ENCODE results near the gene PLEKHA6.

Gene PLEKHA6

DNA sequence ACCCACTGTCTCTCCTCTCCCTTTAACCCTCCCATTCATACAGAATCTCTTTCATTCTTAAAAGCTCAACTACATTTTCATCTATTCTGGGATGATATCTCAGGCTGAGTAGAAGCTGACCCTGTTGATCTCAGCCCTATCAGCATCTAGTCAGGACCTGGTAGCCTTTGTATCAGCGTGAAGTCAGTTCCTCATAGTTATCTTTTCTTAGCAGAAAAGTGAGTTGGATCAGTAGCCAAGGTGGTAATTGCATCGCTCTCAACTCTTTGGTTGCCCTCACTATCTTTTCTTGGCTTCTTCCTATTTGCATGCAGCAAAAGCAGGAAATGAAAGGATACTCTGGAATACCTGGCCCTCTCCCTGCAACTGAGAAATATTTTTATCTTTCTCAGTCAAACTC, 132.4 kb downstream of the PLEKHA6 start:
- Histone ChIP-seq H2AK5ac (ENCODE audit: low read length) (no peak overlapping the region), H3K18ac (ENCODE audit: low read length) (no peak overlapping the region), H3K4me3 (ENCODE audit: low read depth, low read length) (no peak overlapping the region), H3K14ac (ENCODE audit: low read length) (no peak overlapping the region), H3K36me3 (ENCODE audit: control insufficient read depth in 1 of 2, insufficient read depth in 2 of 2, low read length in 2 of 2) (peaks cover 28 to 35% of the 10 kb centered on the region in 2 experiments), H3K27ac (ENCODE audit: low read depth, low read length) (no peak overlapping the region), H4K12ac (ENCODE audit: low read depth, low read length) (no peak overlapping the region), H4K91ac (ENCODE audit: low read depth, low read length) (no peak overlapping the region), H3K9me3 (ENCODE audit: insufficient read depth, low read depth, low read length) (no peaks in the 10 kb centered on the region), H3K4me2 (ENCODE audit: low read length) (no peak overlapping the region), H3K9ac (ENCODE audit: low read length) (no peak overlapping the region), H3K27me3 (ENCODE audit: insufficient read depth, low read length) (no peaks in the 10 kb centered on the region), H3K23ac (ENCODE audit: low read length) (no peak overlapping the region), H4K8ac (ENCODE audit: low read depth, low read length) (no peak overlapping the region), H2AFZ (ENCODE audit: insufficient read depth, low read length, poor library complexity) (no peak overlapping the region), H2BK120ac (ENCODE audit: insufficient read depth, low read length, poor library complexity) (no peak overlapping the region), H2BK5ac (ENCODE audit: low read depth, low read length, poor library complexity) (no peak overlapping the region), H2BK12ac (ENCODE audit: low read length) (no peak overlapping the region), H3K4me1 (ENCODE audit: control insufficient read depth in 1 of 2, insufficient read depth in 2 of 2, low read length in 2 of 2) (peaks cover 0 to 5% of the 10 kb centered on the region in 2 experiments), H3K79me2 (ENCODE audit: control insufficient read depth, insufficient read depth, low read length, poor library complexity) (no peaks in the 10 kb centered on the region), H3K79me1 (ENCODE audit: low read length) (no peaks in the 10 kb centered on the region), H3K4ac (ENCODE audit: low read depth, low read length) (no peak overlapping the region)
- no peak for DNase-seq
- WGBS (ENCODE audit: extremely low coverage, insufficient coverage, insufficient read length) = no CpG with 5 or more reads among the region's 2 CpGs

DNA sequence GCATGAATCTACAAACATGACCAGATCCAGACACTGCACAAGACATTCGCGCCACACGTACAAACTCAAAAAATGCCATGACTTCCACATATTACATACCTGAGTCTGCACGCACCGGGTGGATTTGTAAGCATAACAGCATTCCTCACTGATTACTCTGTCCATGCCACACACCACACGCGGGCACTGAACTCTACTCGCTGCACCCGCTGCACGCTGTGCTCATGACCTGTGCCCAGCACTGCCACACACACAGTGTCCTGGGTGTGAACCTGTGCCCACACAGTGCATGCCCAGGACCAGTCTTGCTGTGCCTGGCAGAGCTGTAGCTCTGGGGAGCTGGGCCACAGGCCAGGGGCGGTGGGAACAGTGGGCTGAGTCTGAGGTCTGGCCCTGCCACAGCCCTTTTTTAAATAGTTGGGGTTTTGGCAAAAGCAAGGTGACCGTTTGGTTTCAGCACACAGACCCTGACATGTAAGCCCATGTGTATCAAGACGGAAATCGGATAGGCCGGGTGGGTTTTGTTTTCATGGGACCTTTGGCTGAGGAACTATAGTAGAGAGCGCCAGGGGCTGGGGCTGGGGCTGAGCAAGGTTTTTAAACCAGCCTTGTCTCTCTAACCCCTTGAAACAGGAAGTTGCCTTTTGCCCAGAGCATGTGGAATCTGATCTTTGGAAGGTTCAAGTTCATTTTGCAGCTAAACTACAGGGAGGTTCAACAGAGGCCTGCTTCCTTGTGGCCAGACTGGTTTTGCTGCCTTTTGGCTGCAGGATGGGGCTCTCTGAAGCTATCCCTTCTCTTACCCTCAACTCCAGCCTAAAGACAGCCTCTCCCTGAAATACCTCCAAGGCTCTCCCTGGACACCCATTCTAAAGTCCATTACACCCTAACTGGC, 133.6 kb downstream of the PLEKHA6 start:
- Histone ChIP-seq H3K79me1 (ENCODE audit: low read length) (no peaks in the 10 kb centered on the region), H3K14ac (ENCODE audit: low read length) (no peak overlapping the region), H3K9me3 (ENCODE audit: insufficient read depth, low read depth, low read length) (no peaks in the 10 kb centered on the region), H2BK5ac (ENCODE audit: low read depth, low read length, poor library complexity) (no peak overlapping the region), H2BK120ac (ENCODE audit: insufficient read depth, low read length, poor library complexity) (no peak overlapping the region), H3K27ac (ENCODE audit: low read depth, low read length) (no peak overlapping the region), H3K4me1 (ENCODE audit: control insufficient read depth in 1 of 2, insufficient read depth in 2 of 2, low read length in 2 of 2) (peaks cover 0 to 5% of the 10 kb centered on the region in 2 experiments), H2AK5ac (ENCODE audit: low read length) (no peak overlapping the region), H3K4me2 (ENCODE audit: low read length) (peak overlapping the region; percentile 6), H3K27me3 (ENCODE audit: insufficient read depth, low read length) (no peaks in the 10 kb centered on the region), H2BK12ac (ENCODE audit: low read length) (no peak overlapping the region), H3K23ac (ENCODE audit: low read length) (no peak overlapping the region), H3K4me3 (ENCODE audit: low read depth, low read length) (no peak overlapping the region), H3K9ac (ENCODE audit: low read length) (no peak overlapping the region), H4K12ac (ENCODE audit: low read depth, low read length) (no peak overlapping the region), H3K79me2 (ENCODE audit: control insufficient read depth, insufficient read depth, low read length, poor library complexity) (no peaks in the 10 kb centered on the region), H3K18ac (ENCODE audit: low read length) (no peak overlapping the region), H3K36me3 (ENCODE audit: control insufficient read depth in 1 of 2, insufficient read depth in 2 of 2, low read length in 2 of 2) (peaks cover 36 to 46% of the 10 kb centered on the region in 2 experiments), H4K8ac (ENCODE audit: low read depth, low read length) (no peak overlapping the region), H3K4ac (ENCODE audit: low read depth, low read length) (no peak overlapping the region), H4K91ac (ENCODE audit: low read depth, low read length) (no peak overlapping the region), H2AFZ (ENCODE audit: insufficient read depth, low read length, poor library complexity) (no peak overlapping the region)
- DNase-seq = peak; percentile 91 to 95
- WGBS (ENCODE audit: extremely low coverage, insufficient coverage, insufficient read length) = no CpG with 5 or more reads among the region's 16 CpGs

DNA sequence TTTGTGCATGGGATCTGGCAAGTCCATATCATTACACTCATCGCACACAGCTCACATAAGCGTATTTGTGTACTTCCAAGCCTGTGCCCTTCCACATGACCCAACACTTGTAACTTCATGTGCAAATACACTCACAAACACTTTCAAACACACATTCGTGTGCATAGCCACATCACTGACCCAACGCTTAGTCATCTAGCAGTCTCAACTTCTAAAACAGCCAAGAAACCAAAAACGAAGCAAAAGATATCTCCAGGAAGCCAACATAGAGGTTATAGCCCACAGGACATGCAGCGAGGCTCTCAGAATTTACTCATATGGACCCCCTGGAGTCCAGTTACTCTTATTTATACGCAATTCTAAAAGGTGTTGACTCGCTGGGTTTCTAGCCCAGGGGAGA, 135.1 kb downstream of the PLEKHA6 start:
- no peak overlapping the region for H3K27ac ChIP-seq (ENCODE audit: low read depth, low read length)
- no peaks in the 10 kb centered on the region for H3K27me3 ChIP-seq (ENCODE audit: insufficient read depth, low read length)
- H3K4ac ChIP-seq (ENCODE audit: low read depth, low read length) = no peak overlapping the region
- H3K9ac ChIP-seq (ENCODE audit: low read length) = no peak overlapping the region
- H2AK5ac ChIP-seq (ENCODE audit: low read length) = no peak overlapping the region
- no peak overlapping the region for H2AFZ ChIP-seq (ENCODE audit: insufficient read depth, low read length, poor library complexity)
- DNase-seq = no peak
- H4K12ac ChIP-seq (ENCODE audit: low read depth, low read length) = no peak overlapping the region
- H3K23ac ChIP-seq (ENCODE audit: low read length) = no peak overlapping the region
- WGBS (ENCODE audit: extremely low coverage, insufficient coverage, insufficient read length) = no CpG with 5 or more reads among the region's 8 CpGs
- H3K79me2 ChIP-seq (ENCODE audit: control insufficient read depth, insufficient read depth, low read length, poor library complexity) = no peaks in the 10 kb centered on the region
- H2BK5ac ChIP-seq (ENCODE audit: low read depth, low read length, poor library complexity) = no peak overlapping the region
- peaks cover 0 to 5% of the 10 kb centered on the region in 2 experiments for H3K4me1 ChIP-seq (ENCODE audit: control insufficient read depth in 1 of 2, insufficient read depth in 2 of 2, low read length in 2 of 2)
- no peaks in the 10 kb centered on the region for H3K9me3 ChIP-seq (ENCODE audit: insufficient read depth, low read depth, low read length)
- no peak overlapping the region for H4K8ac ChIP-seq (ENCODE audit: low read depth, low read length)
- H3K36me3 ChIP-seq (ENCODE audit: control insufficient read depth in 1 of 2, insufficient read depth in 2 of 2, low read length in 2 of 2) = peaks cover 35 to 47% of the 10 kb centered on the region in 2 experiments
- H2BK12ac ChIP-seq (ENCODE audit: low read length) = no peak overlapping the region
- no peak overlapping the region for H4K91ac ChIP-seq (ENCODE audit: low read depth, low read length)
- no peak overlapping the region for H3K4me3 ChIP-seq (ENCODE audit: low read depth, low read length)
- H3K79me1 ChIP-seq (ENCODE audit: low read length) = no peaks in the 10 kb centered on the region
- no peak overlapping the region for H3K4me2 ChIP-seq (ENCODE audit: low read length)
- H2BK120ac ChIP-seq (ENCODE audit: insufficient read depth, low read length, poor library complexity) = no peak overlapping the region
- no peak overlapping the region for H3K14ac ChIP-seq (ENCODE audit: low read length)
- no peak overlapping the region for H3K18ac ChIP-seq (ENCODE audit: low read length)

DNA sequence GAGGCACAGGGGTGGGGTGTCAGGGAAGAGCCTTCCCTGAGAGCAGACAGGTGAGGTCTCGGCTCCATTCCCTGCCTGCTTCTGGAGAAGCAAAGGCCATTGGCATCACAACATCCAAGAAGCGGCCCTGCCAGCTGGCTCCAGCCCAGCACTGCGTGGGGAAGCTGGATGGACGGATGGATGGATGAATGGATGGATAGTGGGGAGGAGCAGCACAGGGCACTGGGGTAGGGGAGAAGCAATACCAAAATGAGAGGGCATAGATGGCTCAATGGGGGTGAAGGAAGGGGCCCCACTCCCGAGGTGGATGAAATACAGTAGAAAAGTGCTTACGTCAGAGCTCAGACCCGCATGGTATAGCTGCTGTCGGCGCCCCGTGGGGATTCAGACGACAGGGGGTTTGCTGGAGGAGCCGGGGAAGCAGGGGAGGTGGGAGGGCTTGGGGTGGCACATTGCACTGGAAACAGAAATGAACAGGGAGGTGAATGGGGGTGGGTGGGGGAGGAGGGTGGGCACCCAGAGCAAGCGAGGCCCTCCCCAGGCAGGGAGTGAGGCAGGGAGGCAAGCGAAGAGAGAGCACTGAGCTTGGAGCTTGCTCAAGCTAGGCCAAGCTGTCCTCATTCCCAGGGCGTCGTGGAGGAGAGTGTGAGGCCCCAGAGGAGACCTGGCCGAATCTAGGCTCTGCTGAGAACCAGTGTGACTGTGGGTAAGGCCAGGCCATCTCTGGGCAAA, 136.4 kb downstream of the PLEKHA6 start:
- no peak overlapping the region for H2BK12ac ChIP-seq (ENCODE audit: low read length)
- no peaks in the 10 kb centered on the region for H3K27me3 ChIP-seq (ENCODE audit: insufficient read depth, low read length)
- H3K79me1 ChIP-seq (ENCODE audit: low read length) = no peaks in the 10 kb centered on the region
- no peak overlapping the region for H3K18ac ChIP-seq (ENCODE audit: low read length)
- no peak overlapping the region for H3K4ac ChIP-seq (ENCODE audit: low read depth, low read length)
- H2BK120ac ChIP-seq (ENCODE audit: insufficient read depth, low read length, poor library complexity) = no peak overlapping the region
- DNase-seq = no peak
- H3K23ac ChIP-seq (ENCODE audit: low read length) = no peak overlapping the region
- H2BK5ac ChIP-seq (ENCODE audit: low read depth, low read length, poor library complexity) = no peak overlapping the region
- H4K12ac ChIP-seq (ENCODE audit: low read depth, low read length) = no peak overlapping the region
- no peaks in the 10 kb centered on the region for H3K9me3 ChIP-seq (ENCODE audit: insufficient read depth, low read depth, low read length)
- no peak overlapping the region for H3K4me2 ChIP-seq (ENCODE audit: low read length)
- H4K91ac ChIP-seq (ENCODE audit: low read depth, low read length) = no peak overlapping the region
- H3K4me1 ChIP-seq (ENCODE audit: control insufficient read depth in 1 of 2, insufficient read depth in 2 of 2, low read length in 2 of 2) = peaks cover 0 to 5% of the 10 kb centered on the region in 2 experiments
- H3K4me3 ChIP-seq (ENCODE audit: low read depth, low read length) = no peak overlapping the region
- no peaks in the 10 kb centered on the region for H3K79me2 ChIP-seq (ENCODE audit: control insufficient read depth, insufficient read depth, low read length, poor library complexity)
- no peak overlapping the region for H4K8ac ChIP-seq (ENCODE audit: low read depth, low read length)
- H2AK5ac ChIP-seq (ENCODE audit: low read length) = no peak overlapping the region
- H3K36me3 ChIP-seq (ENCODE audit: control insufficient read depth in 1 of 2, insufficient read depth in 2 of 2, low read length in 2 of 2) = peaks cover 29 to 39% of the 10 kb centered on the region in 2 experiments
- H2AFZ ChIP-seq (ENCODE audit: insufficient read depth, low read length, poor library complexity) = no peak overlapping the region
- H3K9ac ChIP-seq (ENCODE audit: low read length) = no peak overlapping the region
- H3K27ac ChIP-seq (ENCODE audit: low read depth, low read length) = no peak overlapping the region
- H3K14ac ChIP-seq (ENCODE audit: low read length) = no peak overlapping the region
- no CpG with 5 or more reads among the region's 17 CpGs for WGBS (ENCODE audit: extremely low coverage, insufficient coverage, insufficient read length)

Measured in trophoblast cell (in vitro differentiated cells and primary cell).